ENCODE measurements around the gene ASCC2. TPM values are rescaled to one million over a fixed set of nuclear protein-coding genes. Genes with fewer than 3 reads are reported as not detected.

ASCC2 gene
- total and polyA plus RNA-seq, 2 of the 4 experiments (the other 2 are of a cell fraction): 40.0 to 62.2 TPM

- Histone ChIP-seq H2AFZ (replicated peaks; ENCODE audit: low read length, poor library complexity) (no peak overlapping the region), H3K4me2 (ENCODE audit: low read depth, low read length) (no peak overlapping the region), H3K27me3 (ENCODE audit: control insufficient read depth, insufficient read depth, low read length) (no peaks in the 10 kb centered on the region), H3K4ac (ENCODE audit: low read depth, low read length) (no peak overlapping the region), H2AK5ac (ENCODE audit: low read depth, low read length) (no peak overlapping the region), H4K5ac (ENCODE audit: low read depth, low read length) (no peak overlapping the region), H3K14ac (replicated peaks; ENCODE audit: low read depth, low read length) (no peak overlapping the region), H3K23ac (ENCODE audit: low read depth, low read length) (no peak overlapping the region), H3K4me1 (ENCODE audit: control insufficient read depth, insufficient read depth, low read length) (no peaks in the 10 kb centered on the region), H3K18ac (ENCODE audit: low read depth, low read length) (no peak overlapping the region), H3K27ac (ENCODE audit: insufficient read depth, low read length) (no peak overlapping the region), H2BK5ac (ENCODE audit: low read depth, low read length, poor library complexity, severe bottlenecking) (no peak overlapping the region), H2BK15ac (ENCODE audit: low read depth, low read length) (no peak overlapping the region), H3K9ac (ENCODE audit: low read depth, low read length) (no peak overlapping the region), H2AK9ac (replicated peaks; ENCODE audit: low read depth, low read length, poor library complexity) (no peak overlapping the region), H3K4me3 (ENCODE audit: insufficient read depth, low read depth, low read length) (no peak overlapping the region), H3K79me1 (ENCODE audit: low read depth in 1 of 2, low read length in 2 of 2) (peaks cover 5 to 17% of the 10 kb centered on the region in 2 experiments; a peak in 3 of 4 replicates), H3K56ac (ENCODE audit: extremely low read depth, insufficient read depth, low read length) (no peak overlapping the region), H4K91ac (ENCODE audit: insufficient read depth, low read depth, low read length) (no peak overlapping the region), H2BK120ac (ENCODE audit: low read depth, low read length) (no peak overlapping the region), H3K9me3 (ENCODE audit: control insufficient read depth, insufficient read depth, low read length) (no peaks in the 10 kb centered on the region), H4K20me1 (ENCODE audit: insufficient read depth, low read length) (no peaks in the 10 kb centered on the region; the same call in 1 of the 2 replicates), H3K36me3 (ENCODE audit: control insufficient read depth, insufficient read depth, low read length) (0 out of 2 replicates have a peak, but pooled peaks cover 2% of the 10 kb centered on the region), H3K9me1 (ENCODE audit: insufficient read depth, low read length) (0 out of 2 replicates have a peak, but pooled peaks cover 2% of the 10 kb centered on the region), H2BK20ac (ENCODE audit: low read depth, low read length) (no peak overlapping the region), H4K8ac (ENCODE audit: low read depth in 2 of 2, low read length in 2 of 2) (no peak overlapping the region)
- WGBS, 2 experiments (ENCODE audit: extremely low coverage in 2 of 2, insufficient read length in 1 of 2): 63% methylated on average over 3 of the region's 7 CpGs; no CpG with 5 or more reads in 1 of the 2 experiments
- dilution Hi-C loops (cut with HindIII; ENCODE audit: low sequenced_read_pairs, unreplicated experiment) (no loop called here), in situ Hi-C loops (cut with MboI; ENCODE audit: low sequenced_read_pairs) (no loop called here), intact Hi-C loops (cut with micrococcal nuclease) (no loop called here)
- BruUV-seq (replicated peaks): no TSS peak
- ChIA-PET CTCF (no interaction called here), POLR2A (ENCODE audit: unreplicated experiment) (no interaction called here)
- TF ChIP-seq NFE2L2 (IDR thresholded peaks at IDR 0.05; ENCODE audit: low read depth, low read length): no peak
- TF ChIP-seq CEBPB (IDR thresholded peaks at IDR 0.05; ENCODE audit: low read depth, low read length): no peak
- no peak for TF ChIP-seq MAZ (IDR thresholded peaks at IDR 0.05; ENCODE audit: borderline replicate concordance, low read depth, low read length)
- TF ChIP-seq RCOR1 (IDR thresholded peaks at IDR 0.05; ENCODE audit: insufficient replicate concordance, low read length): no peak
- TF ChIP-seq RAD21 (IDR thresholded peaks at IDR 0.05; ENCODE audit: low read length): no peak
- TF ChIP-seq RFX5 (IDR thresholded peaks at IDR 0.05; ENCODE audit: low read depth, low read length): no peak
- no peak for TF ChIP-seq BHLHE40 (IDR thresholded peaks at IDR 0.05; ENCODE audit: low read depth, low read length)
- no peak for TF ChIP-seq FOS (IDR thresholded peaks at IDR 0.05; ENCODE audit: low read depth, low read length)
- TF ChIP-seq POLR2A (IDR thresholded peaks at IDR 0.05; ENCODE audit: low read depth, low read length): no peak
- no peak for TF ChIP-seq USF2 (IDR thresholded peaks at IDR 0.05; ENCODE audit: low read depth, low read length)
- no peak for TF ChIP-seq ELK1 (IDR thresholded peaks at IDR 0.05; ENCODE audit: borderline replicate concordance, low read depth, low read length)
- TF ChIP-seq SMC3 (IDR thresholded peaks at IDR 0.05; ENCODE audit: low read depth, low read length): no peak
- no peak for TF ChIP-seq MAFK (IDR thresholded peaks at IDR 0.05; ENCODE audit: low read depth, low read length)
- no peak for TF ChIP-seq CTCF (conservative IDR thresholded peaks at IDR 0.05; ENCODE audit: low read depth, low read length)
- no peak for TF ChIP-seq CHD1 (IDR thresholded peaks at IDR 0.05; ENCODE audit: low read depth, low read length)
- TF ChIP-seq MXI1 (IDR thresholded peaks at IDR 0.05; ENCODE audit: borderline replicate concordance, low read depth, low read length): no peak
- DNase-seq: no peak
- no peak for ATAC-seq (ENCODE audit: low read depth)
Observed at GRCh38 chr22:29756341-29756740, 81.7 kb downstream of the ASCC2 start.

Measured in IMR-90 (cell line).